GM23248 (cell line): ENCODE measurements around the gene TYROBP.

Experiments used
- EZH2 ChIP-seq: fragments of 200-600 bp; sonication (generic); IDR thresholded peaks from 2 replicates; pipeline ENCODE4 v1.6.1; 2018; ENCODE audit warnings: antibody characterized with exemption, mild to moderate bottlenecking; ENCODE audit not compliant: insufficient read depth, poor library complexity, severe bottlenecking
- EZH2phosphoT487 ChIP-seq: fragments of 200-600 bp; sonication (generic); IDR thresholded peaks from 2 replicates; pipeline ENCODE4 v1.6.1; 2018; ENCODE audit warnings: antibody characterized with exemption, moderate library complexity, mild to moderate bottlenecking, low read depth; ENCODE audit not compliant: insufficient read depth

DNA sequence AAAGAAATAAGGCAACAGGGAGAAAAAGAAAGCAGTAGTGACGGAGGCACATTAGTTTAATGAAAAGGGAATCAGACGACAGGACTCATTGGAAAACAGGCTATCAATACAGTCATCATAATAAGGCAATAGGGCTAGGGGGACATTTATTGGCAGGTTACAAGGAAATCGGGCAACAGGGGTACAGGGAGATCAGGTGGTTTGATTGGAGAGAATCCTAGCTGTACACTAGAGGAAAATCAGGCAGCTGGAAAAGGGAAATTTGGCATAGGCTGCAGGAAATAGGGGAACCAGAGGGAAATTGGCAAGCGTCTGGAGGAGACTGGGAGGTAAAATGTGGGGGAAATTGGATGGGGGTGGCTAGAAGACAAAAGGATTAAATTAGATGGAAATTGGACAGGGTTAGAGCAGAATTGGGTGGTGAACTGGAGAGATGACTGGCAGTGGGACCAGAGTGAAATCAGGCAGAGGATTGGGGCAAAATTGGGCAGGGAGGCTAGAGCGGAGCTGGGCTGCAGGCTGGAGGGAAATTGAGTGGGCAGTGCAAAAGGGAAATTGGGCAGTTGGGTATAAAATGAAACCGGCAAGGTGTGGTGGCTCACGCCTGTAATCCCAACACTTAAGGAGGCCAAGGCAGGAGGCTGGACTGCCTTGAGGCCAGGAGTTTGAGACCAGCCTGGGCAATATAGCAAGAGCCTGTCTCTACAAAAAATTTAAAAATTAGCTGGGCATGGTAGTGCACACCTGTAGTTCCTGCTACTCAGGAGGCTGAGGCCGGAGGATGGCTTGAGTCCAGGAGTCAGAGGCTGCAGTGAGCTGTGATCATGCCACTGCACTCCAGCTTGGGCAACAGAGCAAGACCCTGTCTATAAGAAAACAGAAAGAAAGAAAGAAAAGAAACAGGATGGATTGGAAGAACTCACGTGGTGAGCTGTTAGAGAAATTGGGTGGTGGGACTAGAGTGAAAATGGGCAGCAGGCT, 35.5 kb upstream of the TYROBP start:
- TF ChIP-seq EZH2 (no peak), EZH2phosphoT487 (no peak)
